GM18907 (cell line): ENCODE results near the gene RAI2.
"Not testable (repeated sequence)": the region's sequence is repeated elsewhere in the genome, so short reads cannot be mapped to it uniquely, and the experiment has no call there.

ENCODE experiments used
- ATAC-seq: cut with Tn5 transposase; IDR thresholded peaks from one replicate; pipeline ENCODE4 v1.9.1; 2021; ENCODE audit warnings: mild to moderate bottlenecking, moderate library complexity; ENCODE audit not compliant: unreplicated experiment

RAI2 gene

DNA sequence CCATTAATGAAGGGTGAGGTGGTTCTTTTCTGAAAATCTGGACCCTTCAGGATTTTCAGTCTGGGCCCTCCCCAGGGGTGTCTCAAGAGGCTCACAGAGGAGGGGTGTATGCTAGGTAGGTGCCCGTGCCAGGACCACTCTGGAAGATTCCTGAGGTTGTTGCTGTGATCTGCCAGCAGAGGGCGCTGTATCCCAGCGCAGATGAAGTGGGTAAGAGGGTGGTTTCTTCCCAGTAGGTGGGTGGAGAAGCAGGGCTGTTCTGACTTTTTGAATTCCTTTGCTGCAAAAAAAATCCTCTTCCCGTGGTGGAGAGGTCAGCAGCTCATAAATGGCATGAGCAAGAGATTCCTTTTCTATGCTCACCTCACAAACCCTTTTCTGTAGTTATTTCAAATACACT lies 72.7 kb downstream of the RAI2 start:
- no peak for ATAC-seq

DNA sequence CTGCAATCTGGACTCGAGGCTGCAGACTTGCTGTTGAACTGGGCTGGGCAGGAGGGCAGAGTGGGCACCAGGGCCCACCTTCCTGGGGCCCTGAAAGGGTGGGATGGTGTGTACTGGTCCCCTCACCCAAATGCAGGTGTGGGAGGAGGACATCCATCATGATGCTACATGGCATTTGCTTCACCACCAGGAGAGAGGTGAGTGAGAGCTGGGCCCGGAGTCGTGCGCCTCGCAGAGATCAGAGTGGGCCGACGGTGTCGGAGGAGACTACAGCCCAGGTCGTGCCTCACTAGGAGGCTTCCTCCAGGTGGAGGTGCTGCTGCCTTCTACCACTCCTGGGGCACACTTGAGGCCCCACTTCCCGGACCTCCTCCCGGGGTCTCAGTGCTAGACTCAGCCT lies 73.5 kb downstream of the RAI2 start:
- no peak for ATAC-seq

DNA sequence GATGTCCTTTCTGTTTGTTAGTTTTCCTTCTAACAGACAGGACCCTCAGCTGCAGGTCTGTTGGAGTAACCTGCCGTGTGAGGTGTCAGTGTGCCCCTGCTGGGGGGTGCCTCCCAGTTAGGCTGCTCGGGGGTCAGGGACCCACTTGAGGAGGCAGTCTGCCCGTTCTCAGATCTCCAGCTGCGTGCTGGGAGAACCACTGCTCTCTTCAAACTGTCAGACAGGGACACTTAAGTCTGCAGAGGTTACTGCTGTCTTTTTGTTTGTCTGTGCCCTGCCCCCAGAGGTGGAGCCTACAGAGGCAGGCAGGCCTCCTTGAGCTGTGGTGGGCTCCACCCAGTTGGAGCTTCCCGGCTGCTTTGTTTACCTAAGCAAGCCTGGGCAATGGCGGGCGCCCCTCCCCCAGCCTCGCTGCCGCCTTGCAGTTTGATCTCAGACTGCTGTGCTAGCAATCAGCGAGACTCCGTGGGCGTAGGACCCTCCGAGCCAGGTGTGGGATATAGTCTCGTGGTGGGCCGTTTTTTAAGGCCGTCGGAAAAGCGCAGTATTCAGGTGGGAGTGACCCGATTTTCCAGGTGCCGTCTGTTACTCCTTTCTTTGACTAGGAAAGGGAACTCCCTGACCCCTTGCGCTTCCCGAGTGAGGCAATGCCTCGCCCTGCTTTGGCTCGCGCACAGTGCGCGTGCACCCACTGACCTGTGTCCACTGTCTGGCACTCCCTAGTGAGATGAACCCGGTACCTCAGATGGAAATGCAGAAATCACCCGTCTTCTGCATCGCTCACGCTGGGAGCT lies 74.3 kb downstream of the RAI2 start:
- not testable (repeated sequence) for ATAC-seq

DNA sequence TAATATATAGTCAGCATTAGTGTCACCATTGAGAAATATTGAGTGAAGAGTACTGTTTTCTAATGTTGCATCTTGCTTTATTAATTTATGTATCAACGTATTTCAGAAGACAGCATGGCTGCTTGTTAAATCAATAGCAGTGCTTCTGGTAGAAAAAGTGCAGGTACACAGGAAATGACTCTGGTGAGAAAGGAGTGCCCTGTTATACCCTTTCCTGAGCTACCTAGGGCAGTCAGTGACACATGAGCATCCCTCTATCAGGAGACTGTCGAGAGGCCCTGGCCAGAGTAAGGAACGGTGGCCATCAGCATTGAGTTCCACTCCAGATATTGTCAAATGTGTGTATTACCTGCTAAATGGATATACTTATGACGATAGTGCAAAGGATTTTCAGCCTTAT lies 81.7 kb downstream of the RAI2 start:
- ATAC-seq: no peak

DNA sequence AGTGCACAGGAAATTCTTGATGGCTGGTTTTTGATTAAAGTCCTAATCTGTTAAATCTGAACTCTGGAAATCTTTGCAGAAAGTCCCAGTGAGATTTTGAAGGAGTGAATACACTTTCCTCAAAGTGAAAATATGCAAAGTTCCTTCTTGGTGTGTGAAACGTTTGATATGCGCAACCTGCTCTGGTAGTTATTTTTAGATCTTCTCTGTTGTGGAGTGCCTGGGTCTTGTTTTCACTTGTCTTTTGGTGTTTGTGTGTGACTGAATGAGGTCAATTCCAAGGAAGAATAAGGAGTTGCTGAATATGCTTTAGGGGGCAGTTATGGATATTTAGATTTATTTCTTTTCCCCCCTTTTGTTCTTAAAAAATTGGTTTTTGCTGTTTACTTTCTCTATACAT lies 82.1 kb downstream of the RAI2 start:
- no peak for ATAC-seq

DNA sequence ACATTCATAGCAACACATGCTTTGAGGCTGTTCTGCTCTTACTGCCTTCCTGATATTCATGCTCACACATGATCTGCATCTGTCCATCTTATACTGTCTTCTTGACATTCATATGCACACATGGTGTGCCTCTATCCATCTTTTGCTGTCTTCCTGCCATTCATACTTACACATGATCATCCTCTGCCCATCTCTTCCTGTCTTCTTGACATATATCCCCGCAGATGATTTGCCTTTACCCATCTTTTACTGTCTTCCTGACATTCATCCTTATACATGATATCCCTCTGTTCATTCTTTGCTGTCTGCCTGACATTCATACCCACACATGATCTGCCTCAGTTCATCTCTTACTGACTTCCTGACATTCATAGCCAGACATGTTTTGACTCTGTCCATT lies 87.0 kb downstream of the RAI2 start:
- no peak for ATAC-seq

DNA sequence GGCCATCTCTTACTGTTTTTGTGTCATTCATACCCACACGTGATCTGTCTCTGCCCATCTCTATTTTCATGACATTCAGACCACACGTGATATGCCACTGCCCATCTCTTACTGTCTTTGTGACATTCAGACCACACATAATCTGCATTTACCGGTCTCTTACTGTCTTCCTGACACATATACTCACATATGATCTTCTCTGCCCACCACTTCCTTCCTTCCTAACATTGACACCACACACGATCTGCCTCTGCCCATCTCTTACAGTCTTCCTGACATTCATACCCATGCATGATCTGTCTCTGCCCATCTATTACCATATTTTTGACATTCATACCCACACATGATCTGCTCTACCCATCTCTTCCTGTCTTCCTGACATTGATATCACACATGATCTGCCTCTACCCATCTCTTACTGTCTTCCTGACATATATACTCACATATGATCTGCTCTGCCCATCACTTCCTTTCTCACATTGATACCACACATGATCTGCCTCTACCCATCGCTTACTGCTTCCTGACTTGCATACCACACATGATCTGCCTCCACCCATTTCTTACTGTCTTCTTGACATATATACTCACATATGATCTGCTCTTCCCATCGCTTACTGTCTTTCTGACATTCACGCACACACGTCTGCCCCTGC lies 87.7 kb downstream of the RAI2 start:
- ATAC-seq: no peak

DNA sequence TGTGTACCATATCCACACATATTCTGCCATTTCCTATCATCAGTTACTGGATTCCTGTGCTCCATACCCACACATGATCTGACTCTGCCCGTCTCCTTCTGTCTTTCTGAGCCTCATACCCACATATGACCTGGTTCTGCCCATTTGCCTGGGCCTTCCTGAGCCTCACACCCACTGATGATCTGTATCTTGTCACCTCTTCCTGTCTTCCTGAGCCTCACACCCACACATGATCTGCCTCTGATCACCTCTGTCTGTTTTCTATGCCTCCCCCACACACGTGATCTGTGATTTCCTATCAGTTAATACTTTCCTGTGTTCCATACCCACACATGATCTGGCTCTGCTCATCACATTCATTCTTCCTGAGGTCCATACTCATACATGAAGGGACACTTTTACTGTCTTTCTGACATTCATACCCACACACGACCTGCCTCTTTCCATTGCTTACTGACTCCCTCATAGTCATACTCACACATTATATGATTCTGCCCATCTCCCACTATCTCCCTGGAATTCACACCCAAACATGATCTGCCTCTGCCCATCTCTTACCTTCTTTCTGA lies 91.3 kb downstream of the RAI2 start:
- no peak for ATAC-seq

DNA sequence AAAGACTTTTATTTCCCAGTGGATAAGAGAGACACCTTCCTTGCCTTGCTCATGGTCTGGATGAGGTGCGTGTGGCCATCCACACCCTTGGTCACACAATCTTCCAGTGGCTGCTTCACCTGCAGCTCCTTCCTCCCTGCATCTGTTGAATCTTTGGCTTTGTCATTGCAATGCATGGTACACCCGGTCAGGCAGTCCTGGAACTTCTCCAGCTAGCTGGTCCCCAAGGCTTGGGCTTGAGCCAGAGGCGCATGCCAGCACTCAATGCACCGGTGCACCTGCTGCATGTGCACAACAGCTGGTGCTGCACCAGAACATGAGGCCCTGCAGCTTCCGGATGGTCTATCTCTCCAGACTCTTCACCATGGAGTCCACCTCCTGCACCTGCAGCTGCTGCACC lies 92.1 kb downstream of the RAI2 start:
- ATAC-seq: no peak

DNA sequence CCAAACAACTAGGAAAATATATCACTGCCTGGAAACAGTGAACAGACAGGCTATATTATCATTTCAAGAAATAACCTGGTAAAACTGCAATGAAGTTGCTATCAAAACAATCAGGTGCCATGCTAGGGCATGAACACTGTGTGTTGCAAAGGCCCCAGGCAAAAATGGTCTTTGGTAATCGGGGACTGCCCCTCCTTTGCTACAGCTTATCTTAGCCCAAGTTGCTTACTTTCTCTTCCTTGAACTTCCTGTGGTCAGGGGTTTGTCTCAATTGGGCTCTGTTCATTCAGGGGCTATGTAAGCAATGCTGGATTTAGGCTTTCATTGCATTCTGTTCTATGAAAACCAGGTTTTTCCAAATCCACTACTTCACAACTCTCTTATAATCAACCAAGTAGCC lies 93.4 kb downstream of the RAI2 start:
- ATAC-seq: no peak

DNA sequence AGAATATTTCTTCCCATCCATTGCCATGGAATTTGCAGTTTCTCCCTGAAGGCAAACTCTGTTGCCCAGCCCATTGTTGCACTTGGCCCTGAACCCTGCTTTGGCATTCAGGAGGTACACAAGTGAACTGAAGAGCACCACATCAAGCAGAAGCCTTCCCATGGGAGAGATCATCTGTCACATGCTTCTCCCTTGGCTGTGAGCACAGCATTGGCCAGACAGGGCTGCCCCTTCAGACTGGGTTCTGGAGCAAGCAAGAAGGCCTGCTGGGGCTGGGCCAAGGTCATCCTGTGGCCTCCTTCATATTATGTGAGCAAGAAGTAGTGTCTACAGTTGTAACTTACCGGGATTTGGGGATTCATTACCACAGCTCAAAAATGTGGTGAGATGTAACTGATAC lies 101.1 kb downstream of the RAI2 start:
- no peak for ATAC-seq

DNA sequence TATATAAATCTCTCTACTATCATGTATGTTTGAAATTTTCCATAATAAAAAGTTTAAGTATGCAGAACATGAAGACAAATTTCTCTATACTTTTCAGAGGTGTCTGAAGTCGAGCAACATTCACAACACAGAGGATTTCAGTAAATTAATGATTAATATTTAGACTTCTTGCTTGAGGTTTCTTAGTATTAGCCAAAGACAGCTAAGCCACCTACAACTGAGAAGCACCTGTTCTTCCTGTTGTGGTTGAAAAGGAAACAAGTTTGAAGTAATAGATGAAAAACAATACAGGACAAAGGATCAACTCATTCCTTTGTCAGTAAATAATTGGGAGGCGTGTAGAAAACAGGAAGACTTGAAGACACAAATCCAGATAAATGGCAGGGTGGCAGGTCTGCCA lies 102.7 kb downstream of the RAI2 start:
- ATAC-seq: peak; percentile 93

DNA sequence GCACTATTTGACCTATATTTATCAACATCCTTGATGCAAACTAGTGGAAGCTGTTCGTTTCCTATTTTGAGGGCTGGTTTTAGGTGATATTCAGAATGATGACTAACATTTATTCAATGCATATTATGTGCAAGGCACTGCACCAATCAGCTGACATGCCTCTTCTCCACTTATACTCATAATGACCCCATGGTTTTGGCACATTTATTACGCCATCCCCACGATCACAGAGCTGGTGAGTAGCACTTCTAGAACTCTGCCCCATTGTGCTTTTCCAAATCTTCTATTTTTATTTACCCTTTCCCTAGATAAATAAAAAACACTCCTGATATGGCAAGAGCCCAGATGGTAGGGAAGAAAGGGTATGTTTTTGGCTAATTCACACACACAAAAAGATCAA lies 110.7 kb downstream of the RAI2 start:
- ATAC-seq: no peak
